IPS DF 6.9 (cell line): ENCODE results near the gene RIPPLY3.
"Not testable (repeated sequence)": the region's sequence is repeated elsewhere in the genome, so short reads cannot be mapped to it uniquely, and the experiment has no call there.

Experiments used
- DNase-seq: peaks from one replicate; pipeline ENCODE4 v3.0.0-alpha.2; 2013; ENCODE audit warnings: low read depth, low spot score
- H3K27ac ChIP-seq: one replicate; pipeline ENCODE4 v1.5.1; 2013; ENCODE audit warnings: low read length, control low read depth
- H3K27me3 ChIP-seq: 2 replicates; pipeline ENCODE4 v1.6.1; 2013; ENCODE audit warnings: mild to moderate bottlenecking, low read length; ENCODE audit not compliant: control insufficient read depth, insufficient read depth
- H3K36me3 ChIP-seq: 2 replicates; pipeline ENCODE4 v1.6.1; 2013; ENCODE audit warnings: low read length; ENCODE audit not compliant: control insufficient read depth, insufficient read depth
- H3K4me1 ChIP-seq: 2 replicates; pipeline ENCODE4 v1.6.1; 2013; ENCODE audit warnings: low read length; ENCODE audit not compliant: control insufficient read depth, insufficient read depth
- H3K4me3 ChIP-seq: 2 replicates; pipeline ENCODE4 v1.5.1; 2013; ENCODE audit warnings: mild to moderate bottlenecking, low read length
- H3K9me3 ChIP-seq: 2 replicates; pipeline ENCODE4 v1.6.1; 2013; ENCODE audit warnings: low read length, inconsistent platforms; ENCODE audit not compliant: control insufficient read depth, insufficient read depth
- WGBS: extraction: QIAGEN DNeasy Blood & Tissue Kit; methylation state at CpG from one replicate; pipeline ENCODE4 v1.1.7; 2013; ENCODE audit warnings: mixed read lengths, missing lambda C conversion rate; ENCODE audit not compliant: insufficient read length, insufficient coverage; 5-methylcytosine and 5-hydroxymethylcytosine counted together

The RIPPLY3 gene

DNA sequence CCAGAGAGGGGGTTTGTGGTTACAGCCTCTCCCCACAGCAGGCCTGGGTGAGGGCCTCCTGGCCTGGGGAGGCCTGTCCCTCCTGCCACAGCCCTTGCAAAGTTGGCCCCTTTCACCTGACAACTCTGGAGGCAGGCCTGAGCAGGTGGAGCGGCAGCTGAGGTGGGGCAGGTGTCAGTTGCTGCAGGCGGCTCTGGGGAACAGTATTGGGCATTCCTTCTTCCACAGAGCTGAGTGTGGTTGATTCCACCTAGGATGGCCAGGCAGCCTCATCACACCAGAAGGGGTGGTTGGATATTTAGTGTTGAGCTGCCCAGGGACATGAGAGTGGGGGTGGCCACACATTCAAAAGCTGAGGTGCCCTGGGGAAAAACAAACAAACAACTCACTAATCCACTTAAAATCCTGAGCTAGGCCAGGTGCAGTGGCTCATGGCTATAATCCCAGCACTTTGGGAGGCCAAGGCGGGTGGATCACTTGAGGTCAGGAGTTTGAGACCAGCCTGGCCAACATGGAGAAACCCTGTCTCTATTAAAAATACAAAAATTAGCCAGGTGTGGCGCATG is 35.3 kb downstream of the RIPPLY3 start:
- H3K9me3 ChIP-seq = no peaks in the 10 kb centered on the region
- H3K4me3 ChIP-seq = no peak overlapping the region
- DNase-seq = no peak
- H3K27ac ChIP-seq = no peak overlapping the region
- no CpG with 5 or more reads among the region's 4 CpGs for WGBS
- 0 out of 2 replicates have a peak, but pooled peaks cover 1% of the 10 kb centered on the region for H3K4me1 ChIP-seq
- peaks cover 8% of the 10 kb centered on the region; the same call in 1 of the 2 replicates for H3K27me3 ChIP-seq
- no peaks in the 10 kb centered on the region for H3K36me3 ChIP-seq

DNA sequence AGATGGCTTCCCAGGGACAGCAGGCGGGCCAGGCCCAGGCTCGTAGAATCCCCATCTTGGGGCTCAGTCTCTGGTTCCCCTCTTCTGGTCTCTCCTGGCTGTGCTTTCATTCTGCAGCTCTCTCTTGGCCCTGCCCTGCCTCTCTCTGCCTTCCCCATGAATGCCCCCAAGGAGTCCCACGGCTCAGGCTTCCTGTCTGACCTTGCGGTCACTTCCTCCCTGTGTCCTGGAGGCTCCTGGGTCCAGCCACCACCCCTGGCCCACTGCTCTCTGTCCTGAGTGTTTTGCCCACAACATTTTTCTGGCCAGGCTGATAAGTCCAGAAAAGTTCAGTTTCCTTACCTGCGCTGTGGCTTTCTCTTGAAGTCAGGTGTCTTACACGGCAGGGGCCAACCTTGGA is 37.3 kb downstream of the RIPPLY3 start:
- Histone ChIP-seq H3K27ac (no peak overlapping the region), H3K36me3 (no peaks in the 10 kb centered on the region), H3K9me3 (no peaks in the 10 kb centered on the region), H3K4me1 (peaks cover 5% of the 10 kb centered on the region; the same call in 1 of the 2 replicates), H3K4me3 (no peak overlapping the region), H3K27me3 (peaks cover 9% of the 10 kb centered on the region; the same call in 1 of the 2 replicates)
- no CpG with 5 or more reads among the region's 6 CpGs for WGBS
- no peak for DNase-seq

DNA sequence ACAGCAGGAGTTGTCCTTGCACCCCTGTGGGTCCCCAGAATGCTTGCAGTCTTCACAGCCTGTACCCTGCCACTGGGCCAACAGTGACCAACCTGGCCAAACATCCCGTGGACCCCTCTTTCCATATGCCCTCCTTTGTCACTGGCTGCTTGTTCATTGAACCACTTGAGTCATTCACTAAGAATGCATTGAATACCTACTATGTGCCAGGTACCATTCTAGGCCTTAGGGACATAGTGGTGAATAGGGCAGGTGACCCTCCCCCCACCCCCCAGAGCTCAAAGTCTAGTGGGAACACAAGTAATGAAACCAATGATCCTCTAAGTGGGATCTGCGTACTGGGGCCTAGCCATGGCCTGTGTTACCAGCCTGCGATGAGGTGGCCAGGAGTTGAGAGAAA is 38.1 kb downstream of the RIPPLY3 start:
- no peak for DNase-seq
- WGBS = no CpG with 5 or more reads among the region's 3 CpGs
- no peak overlapping the region for H3K4me3 ChIP-seq
- no peak overlapping the region for H3K27ac ChIP-seq
- H3K9me3 ChIP-seq = no peaks in the 10 kb centered on the region
- peaks cover 3% of the 10 kb centered on the region; the same call in 1 of the 2 replicates for H3K4me1 ChIP-seq
- peaks cover 7% of the 10 kb centered on the region; the same call in 1 of the 2 replicates for H3K27me3 ChIP-seq
- H3K36me3 ChIP-seq = no peaks in the 10 kb centered on the region

DNA sequence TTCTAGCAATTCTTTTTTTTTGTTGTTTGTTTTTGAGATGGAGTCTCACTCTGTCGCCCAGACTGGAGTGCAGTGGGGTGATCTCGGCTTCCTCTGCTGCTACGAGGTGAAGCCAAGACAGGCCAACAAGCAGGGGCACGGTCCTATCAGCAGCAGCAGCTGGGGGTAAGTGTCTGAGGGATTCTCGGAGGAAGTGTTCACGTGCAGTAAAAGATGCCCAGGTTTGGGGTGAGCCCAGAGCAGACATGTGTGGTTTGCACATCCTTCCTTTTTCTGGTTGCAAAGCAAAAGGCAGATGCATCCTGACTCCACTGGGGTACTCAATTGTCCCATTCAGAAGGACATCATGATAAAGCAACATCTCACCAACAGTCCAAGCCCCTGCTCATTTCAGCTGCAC is 38.6 kb downstream of the RIPPLY3 start:
- no CpG with 5 or more reads among the region's 6 CpGs for WGBS
- Histone ChIP-seq H3K9me3 (no peaks in the 10 kb centered on the region), H3K27ac (no peak overlapping the region), H3K36me3 (no peaks in the 10 kb centered on the region), H3K4me3 (no peak overlapping the region), H3K4me1 (peaks cover 3% of the 10 kb centered on the region; the same call in 1 of the 2 replicates), H3K27me3 (peaks cover 6% of the 10 kb centered on the region; the same call in 1 of the 2 replicates)
- DNase-seq = no peak

DNA sequence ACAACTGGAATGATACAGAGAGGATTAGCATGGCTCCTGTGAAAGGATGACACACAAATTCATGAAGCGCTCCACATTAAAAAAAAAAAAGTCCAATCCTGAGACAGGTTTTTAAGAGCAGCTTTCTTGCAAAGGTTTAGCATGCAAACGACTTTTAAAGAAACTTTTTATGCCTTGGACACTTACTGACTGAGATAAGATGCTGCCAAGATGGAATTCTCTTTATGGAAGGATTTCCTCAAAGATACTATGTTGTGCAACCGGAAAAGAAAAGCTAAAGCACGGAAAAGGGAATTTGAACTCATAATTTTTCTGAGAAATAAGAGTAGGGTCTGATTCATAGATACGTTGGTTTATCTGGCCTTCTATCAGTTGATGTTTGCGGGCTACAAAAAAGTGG is 39.1 kb downstream of the RIPPLY3 start:
- no peak for DNase-seq
- Histone ChIP-seq H3K36me3 (no peaks in the 10 kb centered on the region), H3K27me3 (peaks cover 6% of the 10 kb centered on the region; the same call in 1 of the 2 replicates)

DNA sequence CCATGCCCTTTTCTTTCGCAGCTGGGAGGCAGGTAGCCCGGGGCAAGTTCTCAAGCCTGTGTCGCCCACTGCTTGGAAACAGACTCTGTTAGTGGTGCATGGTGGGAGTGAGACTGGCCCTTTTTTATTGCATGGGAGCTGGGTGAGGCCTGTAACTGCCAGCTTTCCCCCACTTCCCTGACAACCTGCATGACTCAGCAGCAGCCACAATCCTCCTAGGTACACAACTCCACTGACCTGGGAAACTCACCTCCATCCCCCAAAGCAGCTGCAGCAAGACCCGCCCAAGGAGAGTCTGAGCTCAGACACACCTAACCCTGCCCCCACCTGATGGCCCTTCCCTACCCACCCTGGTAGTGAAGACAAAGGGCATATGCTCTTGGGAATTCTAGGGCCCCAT is 40.6 kb downstream of the RIPPLY3 start:
- H3K9me3 ChIP-seq = no peaks in the 10 kb centered on the region
- H3K4me3 ChIP-seq = no peak overlapping the region
- peaks cover 3% of the 10 kb centered on the region; the same call in 1 of the 2 replicates for H3K4me1 ChIP-seq
- no CpG with 5 or more reads among the region's 4 CpGs for WGBS
- peaks cover 5% of the 10 kb centered on the region; the same call in 1 of the 2 replicates for H3K27me3 ChIP-seq
- DNase-seq = no peak
- no peaks in the 10 kb centered on the region for H3K36me3 ChIP-seq
- no peak overlapping the region for H3K27ac ChIP-seq

More for the DNA sequence above, 39.1 kb downstream of the RIPPLY3 start:
- peaks cover 3% of the 10 kb centered on the region; the same call in 1 of the 2 replicates for H3K4me1 ChIP-seq
- H3K27ac ChIP-seq = no peak overlapping the region
- H3K4me3 ChIP-seq = no peak overlapping the region
- no peaks in the 10 kb centered on the region for H3K9me3 ChIP-seq
- WGBS = no CpG with 5 or more reads among the region's 6 CpGs

DNA sequence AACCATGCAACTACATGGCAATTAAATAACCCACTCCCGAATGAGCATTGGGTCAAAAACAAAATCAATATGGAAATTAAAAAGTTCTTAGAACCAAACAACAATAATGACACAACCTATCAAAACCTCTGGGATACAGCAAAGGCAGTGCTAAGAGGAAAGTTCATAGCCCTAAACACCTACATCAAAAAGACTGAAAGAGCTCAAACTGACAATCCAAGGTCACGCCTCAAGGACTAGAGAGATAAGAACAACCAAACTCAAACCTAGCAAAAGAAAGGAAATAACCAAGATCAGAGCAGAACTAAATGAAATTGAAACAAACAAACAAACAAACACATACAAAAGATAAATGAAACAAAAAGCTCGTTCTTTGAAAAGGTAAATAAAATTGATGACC is 43.2 kb downstream of the RIPPLY3 start:
- not testable (repeated sequence) for H3K27ac ChIP-seq, H3K4me1 ChIP-seq, DNase-seq, H3K9me3 ChIP-seq, H3K36me3 ChIP-seq, H3K4me3 ChIP-seq, H3K27me3 ChIP-seq
- WGBS = no CpG with 5 or more reads among the region's 3 CpGs

DNA sequence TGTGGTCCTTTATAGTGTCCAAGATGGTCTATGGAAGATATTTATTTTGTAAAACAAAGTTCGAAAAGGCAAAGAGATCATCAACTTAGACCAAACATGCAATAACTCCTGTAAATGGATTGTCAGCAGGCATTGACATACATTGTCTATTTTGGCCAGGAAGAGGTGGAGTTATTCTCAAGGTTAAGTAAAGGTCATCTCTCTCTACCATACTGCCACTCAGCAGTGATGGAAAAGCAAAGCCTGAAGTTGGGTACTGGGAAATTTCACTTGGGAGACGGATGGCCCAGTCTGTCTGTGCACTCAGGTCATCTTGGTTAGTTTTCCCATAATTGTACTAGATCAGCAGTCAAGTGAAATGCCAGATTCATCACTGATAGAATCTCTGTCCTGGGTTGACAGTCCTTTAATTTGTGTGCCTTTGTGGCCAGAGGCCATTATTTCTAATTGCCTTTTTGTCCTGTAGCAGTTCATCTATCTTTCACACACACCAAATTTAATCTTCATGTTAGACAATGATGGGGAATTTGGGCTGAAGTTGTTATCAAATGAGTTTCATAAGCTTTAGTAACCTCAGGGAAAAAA is 48.9 kb downstream of the RIPPLY3 start:
- no peak for DNase-seq
- Histone ChIP-seq H3K36me3 (no peaks in the 10 kb centered on the region), H3K4me3 (no peak overlapping the region), H3K27ac (no peak overlapping the region), H3K27me3 (no peaks in the 10 kb centered on the region), H3K4me1 (peaks cover 3% of the 10 kb centered on the region; the same call in 1 of the 2 replicates), H3K9me3 (no peaks in the 10 kb centered on the region)
- no CpG with 5 or more reads among the region's 2 CpGs for WGBS

DNA sequence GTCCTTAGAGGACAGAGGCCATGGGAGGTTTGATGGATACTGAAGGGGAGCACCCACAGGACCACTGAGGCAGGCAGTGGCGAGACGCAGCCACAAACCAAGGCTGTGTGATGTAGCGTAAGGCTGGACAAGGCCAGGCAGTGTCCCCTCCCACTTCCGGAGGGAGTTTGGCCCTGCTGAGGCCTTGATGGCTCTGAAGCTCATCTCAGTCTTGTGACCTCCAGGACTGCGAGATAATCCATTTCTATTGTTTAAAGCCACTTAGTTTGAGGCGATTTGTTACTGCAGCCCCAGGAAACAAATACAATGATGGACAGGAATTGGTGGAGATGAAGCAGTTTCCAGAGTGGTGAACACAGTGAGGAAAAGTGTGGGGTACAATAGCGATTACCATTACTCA is 51.1 kb downstream of the RIPPLY3 start:
- WGBS = no CpG with 5 or more reads among the region's 7 CpGs
- no peak overlapping the region for H3K4me3 ChIP-seq
- H3K27ac ChIP-seq = no peak overlapping the region
- peaks cover 3% of the 10 kb centered on the region; the same call in 1 of the 2 replicates for H3K4me1 ChIP-seq
- H3K9me3 ChIP-seq = no peaks in the 10 kb centered on the region
- no peak for DNase-seq
- H3K36me3 ChIP-seq = no peaks in the 10 kb centered on the region
- no peaks in the 10 kb centered on the region for H3K27me3 ChIP-seq

DNA sequence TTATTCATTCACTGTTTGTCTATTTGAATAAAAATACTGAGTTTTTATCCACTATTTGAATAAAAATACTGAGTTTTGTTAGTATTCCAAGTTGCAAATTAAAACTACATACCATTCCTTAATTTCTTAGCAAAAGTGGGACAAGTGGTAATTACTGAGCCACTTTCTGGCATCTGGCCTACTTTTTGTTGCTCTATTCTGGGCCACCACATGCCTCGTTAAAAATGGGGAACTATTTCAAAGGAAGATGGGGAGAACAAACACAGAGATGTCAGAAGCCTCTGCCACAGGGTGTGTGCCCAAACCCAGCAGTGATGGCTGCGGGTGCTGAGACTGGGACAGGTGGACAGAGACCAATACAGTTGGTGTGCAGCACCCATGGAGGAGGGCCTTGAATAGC is 51.8 kb downstream of the RIPPLY3 start:
- Histone ChIP-seq H3K4me1 (peaks cover 3% of the 10 kb centered on the region; the same call in 1 of the 2 replicates), H3K9me3 (no peaks in the 10 kb centered on the region), H3K36me3 (no peaks in the 10 kb centered on the region), H3K27me3 (no peaks in the 10 kb centered on the region), H3K27ac (no peak overlapping the region), H3K4me3 (no peak overlapping the region)
- no CpG with 5 or more reads among the region's 2 CpGs for WGBS
- no peak for DNase-seq

DNA sequence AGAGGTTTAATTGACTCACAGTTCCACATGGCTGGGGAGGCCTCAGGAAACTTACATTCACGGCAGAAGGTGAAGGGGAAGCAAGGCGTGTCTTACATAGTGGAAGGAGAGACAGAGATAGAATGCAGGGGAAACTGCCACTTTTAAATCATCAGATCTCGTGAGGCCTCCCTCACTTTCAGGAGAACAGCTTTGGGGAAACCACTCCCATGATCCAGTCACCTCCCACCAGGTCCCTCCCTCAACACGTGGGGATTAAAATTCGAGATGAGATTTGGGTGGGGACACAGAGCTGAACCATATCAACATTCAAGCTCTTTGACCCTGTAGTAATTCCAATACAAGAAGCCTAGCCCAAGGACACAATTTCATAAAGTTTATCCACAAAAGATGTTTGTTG is 52.7 kb downstream of the RIPPLY3 start:
- no CpG with 5 or more reads among the region's 5 CpGs for WGBS
- Histone ChIP-seq H3K36me3 (no peaks in the 10 kb centered on the region), H3K9me3 (no peaks in the 10 kb centered on the region), H3K4me3 (no peak overlapping the region), H3K27ac (no peak overlapping the region), H3K27me3 (no peaks in the 10 kb centered on the region), H3K4me1 (peaks cover 3% of the 10 kb centered on the region; the same call in 1 of the 2 replicates)
- DNase-seq = no peak
